Spinal cord (tissue), 10 donors: Measurements from ENCODE around the gene NUP54. TPM values are rescaled to one million over a fixed set of nuclear protein-coding genes. Genes with fewer than 3 reads are reported as not detected.
A peak's percentile ranks its signal among the peaks of the same experiment; 100 is the strongest.

ENCODE experiments used
- DNase-seq, 6 donors: peaks; one replicate each; pipeline versions ENCODE4 v3.0.0 to v3.0.0-alpha.2; 2013 to 2015; ENCODE audit warnings: low spot score in 6 of 6, low read depth in 4 of 6
- H3K27ac ChIP-seq: one replicate; pipeline ENCODE4 v1.5.1; 2013; ENCODE audit warnings: low read depth, low read length, control low read depth
- H3K27me3 ChIP-seq: one replicate; pipeline ENCODE4 v1.6.1; 2013; ENCODE audit warnings: low read length; ENCODE audit not compliant: control insufficient read depth, insufficient read depth
- H3K36me3 ChIP-seq: one replicate; pipeline ENCODE4 v1.6.1; 2013; ENCODE audit warnings: low read length; ENCODE audit not compliant: control insufficient read depth, insufficient read depth
- H3K4me1 ChIP-seq: one replicate; pipeline ENCODE4 v1.6.1; 2013; ENCODE audit warnings: low read length; ENCODE audit not compliant: control insufficient read depth, insufficient read depth
- H3K4me3 ChIP-seq: one replicate; pipeline ENCODE4 v1.5.1; 2013; ENCODE audit warnings: low read depth, low read length, control low read depth
- H3K9me3 ChIP-seq: one replicate; pipeline ENCODE4 v1.6.1; 2013; ENCODE audit warnings: low read length; ENCODE audit not compliant: control insufficient read depth, insufficient read depth
- WGBS: methylation state at CpG from one replicate; pipeline ENCODE4 v1.1.5; 2013; ENCODE audit warnings: missing lambda C conversion rate; ENCODE audit not compliant: insufficient coverage; 5-methylcytosine and 5-hydroxymethylcytosine counted together
- polyA plus RNA-seq, 2 donors: library from polyadenylated mRNA; unstranded; fragments of 120-200 nt; gene quantifications; one replicate each; pipeline ENCODE4 v1.2.1, GENCODE V29; 2013; ENCODE audit not compliant: insufficient read length in 2 of 2
- total RNA-seq, 2 donors: library from RNA; depleted of rRNA in 1 of 2; stranded (reverse); fragments of 120-200 nt in 1 of 2; fragments of >200 nt in 1 of 2; gene quantifications; one replicate each; pipeline versions ENCODE4 v1.2.3 to v1.2.4, GENCODE V29; 2013 to 2014
- donor health status: healthy.

The NUP54 gene
- total and polyA plus RNA-seq, 4 donors, result 45.5 to 87.4 (median 56.2) TPM

DNA sequence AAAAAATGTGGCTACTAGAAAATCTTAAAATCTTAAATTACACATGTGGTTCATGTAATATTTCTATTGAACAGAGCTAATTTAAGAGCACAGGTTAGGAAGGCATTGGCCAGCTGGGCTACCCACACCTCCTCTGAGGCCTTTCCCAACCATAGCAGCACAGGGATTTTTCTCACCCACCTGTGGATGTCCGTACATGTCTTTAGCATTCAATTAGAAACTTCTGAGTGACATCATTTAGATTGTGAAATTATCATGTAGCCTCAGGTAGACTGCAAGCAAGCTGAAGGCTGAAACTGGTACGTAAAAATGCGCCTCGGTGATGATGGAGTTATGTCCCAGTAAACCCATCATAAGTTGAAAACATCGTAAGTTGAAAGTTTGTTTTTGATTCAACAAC is 34.3 kb upstream of the NUP54 start:
- no peak overlapping the region for H3K27ac ChIP-seq
- WGBS, result no CpG with 5 or more reads among the region's 5 CpGs
- no peak for DNase-seq
- H3K9me3 ChIP-seq, result no peaks in the 10 kb centered on the region
- no peaks in the 10 kb centered on the region for H3K27me3 ChIP-seq
- peaks cover 4% of the 10 kb centered on the region for H3K4me1 ChIP-seq
- H3K4me3 ChIP-seq, result no peak overlapping the region
- H3K36me3 ChIP-seq, result peaks cover 17% of the 10 kb centered on the region

DNA sequence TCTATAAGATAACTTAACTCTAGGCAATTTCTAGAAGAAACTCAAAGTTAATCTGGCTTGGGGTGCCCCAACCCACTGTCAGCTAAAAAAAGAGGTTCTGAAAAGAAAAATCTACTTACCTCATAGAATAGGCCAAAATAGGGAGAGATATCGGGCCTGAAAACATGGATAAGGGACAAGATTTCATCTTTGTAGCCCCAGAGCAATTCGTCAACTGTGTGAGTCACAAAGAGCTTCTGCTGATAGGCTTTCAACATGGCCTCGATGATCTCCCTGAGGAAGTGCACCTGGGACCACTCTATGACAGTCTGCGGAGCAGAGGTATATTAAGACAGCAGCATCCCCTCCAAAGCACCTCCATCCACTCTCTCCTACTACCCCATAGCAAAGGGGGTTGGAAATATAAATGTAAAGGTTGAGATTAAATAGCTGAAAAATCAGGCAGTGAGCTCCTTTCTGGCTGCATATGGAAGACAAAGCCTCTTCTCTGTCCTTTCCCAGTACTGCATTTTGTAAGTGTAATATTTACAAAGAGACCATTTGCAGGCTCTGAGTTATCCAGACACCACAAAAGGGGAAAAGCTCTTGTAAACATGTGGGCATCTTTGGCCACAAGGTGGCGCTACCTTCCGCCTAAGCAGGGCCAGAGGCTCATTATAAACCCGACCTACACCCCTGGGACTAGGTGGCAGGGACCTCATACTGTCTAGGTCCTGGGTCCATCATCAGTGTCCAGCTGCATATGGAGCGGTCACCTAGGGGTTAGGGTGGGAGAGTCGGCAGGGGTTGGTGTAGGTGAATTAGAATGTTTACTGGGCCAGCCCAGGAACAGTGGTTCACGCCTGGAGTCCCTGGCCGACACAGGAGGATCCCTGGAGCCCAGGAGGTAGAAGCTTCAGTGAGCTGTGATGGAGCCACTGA is 31.5 kb upstream of the NUP54 start:
- Histone ChIP-seq H3K36me3 (peaks cover 10% of the 10 kb centered on the region), H3K4me1 (peaks cover 4% of the 10 kb centered on the region), H3K9me3 (no peaks in the 10 kb centered on the region), H3K27ac (no peak overlapping the region), H3K4me3 (no peak overlapping the region), H3K27me3 (no peaks in the 10 kb centered on the region)
- peak; percentile 36 to 87 (median 62) for DNase-seq
- 42% methylated on average over 9 of the region's 11 CpGs for WGBS

DNA sequence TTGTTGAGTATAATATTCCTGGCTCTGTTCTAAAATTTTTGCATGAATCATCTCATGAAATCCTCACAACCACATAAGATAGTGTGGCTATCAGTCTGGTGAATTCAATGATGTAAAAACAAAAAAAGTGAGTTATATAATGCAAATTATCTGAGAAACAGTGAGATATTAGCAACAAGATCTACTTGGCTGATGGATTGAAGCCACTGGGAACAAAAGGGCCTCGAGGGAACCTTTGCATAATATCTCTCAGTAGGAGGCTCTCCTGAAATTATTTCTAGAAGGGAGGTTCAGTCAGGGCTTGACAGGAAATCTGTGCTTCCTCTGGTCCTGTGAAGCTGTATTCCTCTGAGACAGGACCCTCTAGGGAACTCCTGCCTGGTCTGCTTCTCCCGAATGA is 30.1 kb upstream of the NUP54 start:
- no peak overlapping the region for H3K4me3 ChIP-seq
- H3K4me1 ChIP-seq, result peaks cover 4% of the 10 kb centered on the region
- 100% methylated on average over 1 of the region's 2 CpGs for WGBS
- no peaks in the 10 kb centered on the region for H3K9me3 ChIP-seq
- DNase-seq, result no peak
- H3K27me3 ChIP-seq, result no peaks in the 10 kb centered on the region
- H3K27ac ChIP-seq, result no peak overlapping the region
- peaks cover 18% of the 10 kb centered on the region for H3K36me3 ChIP-seq

DNA sequence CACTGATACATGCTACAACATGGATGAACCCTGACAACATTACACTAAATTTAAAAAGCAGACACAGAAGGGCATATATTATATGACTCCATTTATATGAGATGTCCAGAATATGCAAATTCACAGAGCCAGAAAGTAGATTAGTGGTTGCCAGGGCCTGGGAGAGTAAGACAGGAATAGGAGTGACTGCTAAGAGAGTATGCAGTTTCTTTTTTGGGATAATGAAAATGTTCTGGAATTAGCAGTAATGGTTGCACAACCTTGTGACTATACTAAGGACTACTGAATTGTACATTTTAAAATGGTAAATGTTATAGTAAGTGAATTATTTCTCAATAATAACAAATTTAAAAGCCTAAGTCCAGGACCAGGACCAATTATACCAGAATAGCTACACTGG is 29.5 kb upstream of the NUP54 start:
- Histone ChIP-seq H3K36me3 (peaks cover 23% of the 10 kb centered on the region), H3K4me1 (peaks cover 4% of the 10 kb centered on the region), H3K27ac (no peak overlapping the region), H3K9me3 (no peaks in the 10 kb centered on the region), H3K27me3 (no peaks in the 10 kb centered on the region), H3K4me3 (no peak overlapping the region)
- no peak for DNase-seq

DNA sequence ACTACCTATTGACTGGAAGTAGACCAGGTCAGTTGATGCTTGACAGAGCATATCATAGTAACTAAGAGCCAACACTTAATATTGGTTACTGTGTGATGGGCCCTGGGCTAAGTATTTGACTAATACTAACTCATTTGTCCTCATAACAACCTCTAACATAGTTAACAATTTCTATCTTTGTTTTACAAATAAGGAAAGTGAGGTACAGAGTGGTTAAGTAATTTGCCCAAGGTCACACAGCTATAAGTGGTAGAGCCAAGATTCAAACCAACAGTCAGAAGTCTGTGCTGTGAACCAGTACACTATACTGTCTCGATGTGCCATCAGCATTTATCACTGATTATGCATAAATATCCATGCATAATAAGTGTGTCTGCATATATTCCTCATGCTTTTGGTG is 27.1 kb upstream of the NUP54 start:
- peaks cover 4% of the 10 kb centered on the region for H3K4me1 ChIP-seq
- no peak overlapping the region for H3K4me3 ChIP-seq
- no peaks in the 10 kb centered on the region for H3K9me3 ChIP-seq
- no peaks in the 10 kb centered on the region for H3K27me3 ChIP-seq
- no peak for DNase-seq
- peaks cover 27% of the 10 kb centered on the region for H3K36me3 ChIP-seq
- no peak overlapping the region for H3K27ac ChIP-seq
- WGBS, result no CpG with 5 or more reads among the region's 1 CpG

DNA sequence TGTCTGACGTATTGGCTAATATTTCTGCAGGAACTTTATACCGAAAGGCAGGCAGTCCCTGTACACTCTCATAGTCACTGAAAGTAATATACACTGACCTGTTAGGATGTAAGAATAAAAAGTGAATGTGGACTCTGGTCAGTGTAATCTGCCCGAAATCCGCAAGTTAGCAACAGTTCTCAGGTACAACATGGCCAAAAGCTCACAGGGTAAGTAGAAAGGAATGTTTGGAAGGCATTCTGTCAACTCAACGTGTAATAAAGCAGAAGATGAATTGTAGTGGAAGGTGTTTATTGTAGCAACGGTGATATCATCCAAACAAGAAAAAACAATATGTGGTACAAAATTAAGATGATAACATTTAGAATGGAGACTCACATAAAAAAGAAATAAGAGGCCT is 26.0 kb upstream of the NUP54 start:
- Histone ChIP-seq H3K4me1 (no peaks in the 10 kb centered on the region), H3K27ac (no peak overlapping the region), H3K36me3 (peaks cover 26% of the 10 kb centered on the region), H3K4me3 (no peak overlapping the region), H3K9me3 (no peaks in the 10 kb centered on the region), H3K27me3 (no peaks in the 10 kb centered on the region)
- WGBS, result 100% methylated on average over 3 of the region's 6 CpGs
- no peak for DNase-seq

GRCh38 chr4:76168688-76169087 is 20.5 kb upstream of the NUP54 start:
- DNase-seq, result no peak
- no peaks in the 10 kb centered on the region for H3K9me3 ChIP-seq
- H3K36me3 ChIP-seq, result peaks cover 40% of the 10 kb centered on the region
- no peaks in the 10 kb centered on the region for H3K27me3 ChIP-seq
- H3K4me3 ChIP-seq, result no peak overlapping the region
- WGBS, result 92% methylated on average over 3 of the region's 3 CpGs
- H3K27ac ChIP-seq, result no peak overlapping the region
- no peaks in the 10 kb centered on the region for H3K4me1 ChIP-seq

DNA sequence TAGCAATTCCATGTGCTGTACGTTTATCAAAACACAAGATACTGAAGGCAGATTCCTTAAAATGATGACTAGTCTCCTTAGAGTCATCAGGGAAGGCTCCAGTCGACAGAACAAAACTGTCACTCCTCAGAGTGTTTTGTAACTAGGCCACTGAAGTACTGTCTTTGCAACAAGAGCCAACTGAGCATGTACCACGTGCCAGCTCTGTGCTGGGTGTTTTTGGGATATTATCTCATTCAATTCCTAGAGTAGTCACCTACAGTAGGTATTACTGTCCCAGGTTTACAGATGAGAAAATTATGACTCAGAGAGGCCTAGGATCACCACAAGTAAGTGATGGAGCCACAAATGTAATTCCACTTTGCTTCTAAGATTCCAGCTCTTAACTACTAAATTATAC is 18.3 kb upstream of the NUP54 start:
- no peak overlapping the region for H3K4me3 ChIP-seq
- 83% methylated on average over 1 of the region's 3 CpGs for WGBS
- peaks cover 30% of the 10 kb centered on the region for H3K36me3 ChIP-seq
- no peaks in the 10 kb centered on the region for H3K27me3 ChIP-seq
- no peaks in the 10 kb centered on the region for H3K9me3 ChIP-seq
- H3K4me1 ChIP-seq, result no peaks in the 10 kb centered on the region
- DNase-seq, result no peak
- no peak overlapping the region for H3K27ac ChIP-seq

DNA sequence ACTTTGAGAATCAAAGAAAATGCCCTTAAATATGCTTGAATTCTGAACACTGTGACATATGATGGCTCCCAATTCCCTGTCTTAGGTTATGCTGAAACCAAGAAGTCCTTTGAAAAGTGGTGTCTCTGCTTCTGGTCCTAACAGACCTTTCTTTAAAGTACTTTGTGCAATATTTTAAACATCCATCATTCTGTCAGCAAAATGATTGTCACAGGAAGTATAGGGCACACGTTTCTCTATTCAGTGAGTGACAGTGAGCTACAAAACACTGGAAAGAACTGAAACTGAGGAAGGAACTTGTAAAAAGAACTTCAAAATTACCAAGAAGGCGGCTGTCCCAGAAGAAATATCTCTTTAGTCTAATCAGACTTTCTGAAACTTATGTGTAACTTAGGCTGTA is 12.2 kb upstream of the NUP54 start:
- Histone ChIP-seq H3K4me3 (no peak overlapping the region), H3K27me3 (no peaks in the 10 kb centered on the region), H3K4me1 (no peaks in the 10 kb centered on the region), H3K36me3 (peaks cover 19% of the 10 kb centered on the region), H3K27ac (no peak overlapping the region), H3K9me3 (no peaks in the 10 kb centered on the region)
- WGBS, result no CpG with 5 or more reads among the region's 2 CpGs
- no peak for DNase-seq

- Histone ChIP-seq H3K4me3 (no peak overlapping the region), H3K4me1 (no peaks in the 10 kb centered on the region), H3K36me3 (peaks cover 7% of the 10 kb centered on the region), H3K9me3 (no peaks in the 10 kb centered on the region), H3K27ac (no peak overlapping the region), H3K27me3 (no peaks in the 10 kb centered on the region)
- 43% methylated on average over 1 of the region's 2 CpGs for WGBS
- DNase-seq, result no peak
Observed at GRCh38 chr4:76156635-76157034, 8.4 kb upstream of the NUP54 start.
